GM13977 (cell line): ENCODE results near the gene BPI.
"Not testable (repeated sequence)": the region's sequence is repeated elsewhere in the genome, so short reads cannot be mapped to it uniquely, and the experiment has no call there.

Experiments used
- DNase-seq: peaks from one replicate; pipeline ENCODE4 v3.0.0; 2012; ENCODE audit warnings: low spot score
- CTCF ChIP-seq: IDR thresholded peaks from 2 replicates; pipeline ENCODE4 v1.5.1; 2012; ENCODE audit warnings: mild to moderate bottlenecking, control low read depth; ENCODE audit not compliant: insufficient read depth; ENCODE audit errors: extremely low read depth, missing control alignments
- in situ Hi-C: fragments of 300-500 bp; cut with MboI; formaldehyde crosslinking; loops from one replicate; pipeline ENCODE4 v1.12.0; 2022; ENCODE audit warnings: low sequenced_read_pairs, low pct_unique_long_range_greater_than_20kb, mixed read lengths, inconsistent platforms; ENCODE audit not compliant: unreplicated experiment

The BPI gene

GRCh38 chr20:38363004-38363747, 59.2 kb downstream of the BPI start:
- no peak for TF ChIP-seq CTCF
- in situ Hi-C loops = no loop called here
- DNase-seq = no peak

GRCh38 chr20:38369389-38369788, 65.4 kb downstream of the BPI start:
- TF ChIP-seq CTCF = no peak
- in situ Hi-C loops = no loop called here
- DNase-seq = peak; percentile 42

- DNase-seq = no peak
- TF ChIP-seq CTCF = no peak
- in situ Hi-C loops = no loop called here
Observed at GRCh38 chr20:38372806-38373205, 68.8 kb downstream of the BPI start.

- in situ Hi-C loops = no loop called here
- no peak for TF ChIP-seq CTCF
- no peak for DNase-seq
Observed at GRCh38 chr20:38373231-38373867, 69.4 kb downstream of the BPI start.

- in situ Hi-C loops = no loop called here
- TF ChIP-seq CTCF = no peak
- no peak for DNase-seq
Observed at GRCh38 chr20:38373898-38374297, 69.9 kb downstream of the BPI start.

- no peak for TF ChIP-seq CTCF
- DNase-seq = no peak
- in situ Hi-C loops = no loop called here
Observed at GRCh38 chr20:38377039-38377685, 73.2 kb downstream of the BPI start.

DNA sequence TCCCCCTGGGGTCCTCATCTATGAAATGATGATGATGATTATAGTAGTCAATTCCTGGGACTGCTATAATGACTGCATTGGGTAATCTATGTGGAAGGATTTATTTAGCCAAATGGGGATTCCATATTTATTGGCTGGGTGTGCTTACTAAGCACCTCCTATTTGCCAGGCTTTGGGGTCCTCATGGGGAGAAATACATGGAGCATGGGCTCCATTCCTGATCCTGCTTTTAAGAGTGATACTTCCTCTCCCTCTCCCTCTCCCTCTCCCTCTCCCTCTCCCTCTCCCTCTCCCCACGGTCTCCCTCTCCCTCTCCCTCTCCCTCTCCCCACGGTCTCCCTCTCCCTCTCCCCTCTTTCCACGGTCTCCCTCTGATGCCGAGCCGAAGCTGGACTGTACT, 73.9 kb downstream of the BPI start:
- in situ Hi-C loops, DNase-seq: not testable (repeated sequence)
